Left lung (tissue), 10 donors: ENCODE results near the gene NWD2. TPM values are rescaled to one million over a fixed set of nuclear protein-coding genes. Genes with fewer than 3 reads are reported as not detected.

ENCODE experiments used
- ATAC-seq: fragments of 200-7000 bp; cut with Tn5 transposase; one replicate; pipeline ENCODE4 v1.9.1; 2020; ENCODE audit warnings: moderate library complexity
- DNase-seq, 4 donors: peaks; one replicate each; pipeline ENCODE4 v3.0.0-alpha.2; 2013 to 2020
- H3K27ac ChIP-seq, 2 donors: fragments of 200-600 bp; sonication (generic) in 1 of 2; one replicate each; pipeline versions ENCODE4 v1.5.0 to v1.8.0; 2020 to 2021
- H3K27me3 ChIP-seq, 2 donors: fragments of 200-600 bp; sonication (generic) in 1 of 2; one replicate each; pipeline versions ENCODE4 v1.5.0 to v1.8.0; 2020 to 2021
- H3K36me3 ChIP-seq, 2 donors: fragments of 200-600 bp; sonication (generic) in 1 of 2; one replicate each; pipeline versions ENCODE4 v1.5.0 to v1.8.0; 2020 to 2021
- H3K4me1 ChIP-seq, 2 donors: fragments of 200-600 bp; one replicate each; pipeline ENCODE4 v1.8.0; 2021
- H3K4me3 ChIP-seq, 2 donors: fragments of 200-600 bp; sonication (generic) in 1 of 2; one replicate each; pipeline versions ENCODE4 v1.5.0 to v1.8.0; 2020 to 2021; ENCODE audit warnings: mild to moderate bottlenecking in 1 of 2
- H3K9me3 ChIP-seq, 2 donors: fragments of 200-600 bp; sonication (generic) in 1 of 2; one replicate each; pipeline versions ENCODE4 v1.5.0 to v1.8.0; 2020 to 2021
- CTCF ChIP-seq, 2 donors: fragments of 200-600 bp; sonication (generic) in 1 of 2; IDR thresholded peaks; one replicate each; pipeline versions ENCODE4 v1.5.0 to v1.8.0; 2021; ENCODE audit warnings: antibody characterized with exemption in 2 of 2
- intact Hi-C, 2 donors: fragments of 100-400 bp; cut with DNase I; formaldehyde crosslinking; loops; one replicate each; pipeline versions ENCODE4 v1.11.2 to v1.14.2; 2022
- polyA plus RNA-seq, 6 donors: library from polyadenylated mRNA; unstranded; fragments of 120-200 nt; gene quantifications; one replicate each; pipeline ENCODE4 v1.2.1, GENCODE V29; 2013; ENCODE audit not compliant: insufficient read length in 6 of 6
- total RNA-seq, 2 donors: library from RNA; stranded (reverse); fragmentation: NEBNext Ultra II Directional; extraction: Animal tissue kit (Norgen Biotek cat#: 25700); gene quantifications; one replicate each; pipeline ENCODE4 v1.2.1, GENCODE V29; 2021
- donor health status: DM: no; HTN: yes; CAD: no.
- donor health status: DM: no; HTN: no; CAD: no.

The NWD2 gene
- total and polyA plus RNA-seq, 8 donors: 0.01 to 0.03 (median 0.03) TPM; not detected in 3

DNA sequence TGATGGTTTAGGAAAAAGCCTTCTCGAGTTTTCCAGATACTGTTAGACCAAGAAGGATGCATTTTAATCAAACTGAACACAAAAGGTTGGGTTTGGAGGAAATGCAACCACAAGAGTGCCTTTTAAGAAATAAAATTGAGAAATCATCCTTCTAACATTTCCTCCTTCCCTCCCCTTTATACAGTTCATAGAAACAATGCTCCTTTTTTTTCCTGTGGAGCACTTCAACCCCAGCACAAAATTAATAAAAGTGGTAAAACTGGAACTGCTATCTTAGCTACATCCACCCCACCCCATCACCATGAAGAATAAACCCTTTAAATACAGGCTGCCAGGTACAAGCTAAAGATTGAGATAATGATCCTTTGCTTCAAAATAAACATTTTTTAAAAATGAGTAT, 230.5 kb downstream of the NWD2 start:
- H3K27ac ChIP-seq: no peak overlapping the region
- TF ChIP-seq CTCF (IDR thresholded peaks at IDR 0.05): no peak

DNA sequence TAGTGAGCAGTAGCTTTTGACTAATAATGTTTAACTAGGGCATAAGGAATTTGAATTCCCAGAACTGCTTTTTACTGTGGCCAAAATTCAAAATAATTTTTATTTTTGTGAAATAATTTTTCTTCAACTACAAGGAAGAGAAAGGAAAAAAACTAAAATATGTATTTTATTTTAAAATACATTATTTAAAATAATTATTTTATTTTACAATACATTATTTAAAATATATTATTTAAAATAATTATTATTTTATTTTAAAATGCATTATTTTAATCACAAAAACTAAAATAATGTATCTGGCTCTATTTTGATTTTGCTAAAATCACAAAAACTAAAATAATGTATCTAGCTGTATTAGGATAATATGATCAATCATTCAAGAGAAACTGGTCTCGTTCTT, 231.2 kb downstream of the NWD2 start:
- DNase-seq (no peak), ATAC-seq (no peak)
- H3K4me3 ChIP-seq: no peak overlapping the region
- TF ChIP-seq CTCF (IDR thresholded peaks at IDR 0.05): no peak
- no peak overlapping the region for H3K27ac ChIP-seq
- no peaks in the 10 kb centered on the region for H3K9me3 ChIP-seq
- H3K27me3 ChIP-seq: peaks cover 0 to 5% of the 10 kb centered on the region in 2 donors
- no peaks in the 10 kb centered on the region for H3K4me1 ChIP-seq
- H3K36me3 ChIP-seq: no peaks in the 10 kb centered on the region
- intact Hi-C loops: no loop called here

More for the DNA sequence above, 230.5 kb downstream of the NWD2 start:
- Histone ChIP-seq H3K4me1 (no peaks in the 10 kb centered on the region), H3K9me3 (no peaks in the 10 kb centered on the region), H3K36me3 (no peaks in the 10 kb centered on the region), H3K27me3 (peaks cover 0 to 7% of the 10 kb centered on the region in 2 donors), H3K4me3 (no peak overlapping the region)
- intact Hi-C loops: no loop called here
- peak; percentile 35 for ATAC-seq
- no peak for DNase-seq

- H3K4me3 ChIP-seq: no peak overlapping the region
- H3K9me3 ChIP-seq: no peaks in the 10 kb centered on the region
- H3K4me1 ChIP-seq: no peaks in the 10 kb centered on the region
- no peaks in the 10 kb centered on the region for H3K36me3 ChIP-seq
- intact Hi-C loops: no loop called here
- ATAC-seq: no peak
- no peak for DNase-seq
- no peak overlapping the region for H3K27ac ChIP-seq
- peaks cover 0 to 5% of the 10 kb centered on the region in 2 donors for H3K27me3 ChIP-seq
- TF ChIP-seq CTCF (IDR thresholded peaks at IDR 0.05): no peak
Measured at GRCh38 chr4:37476256-37476655, 231.7 kb downstream of the NWD2 start.

DNA sequence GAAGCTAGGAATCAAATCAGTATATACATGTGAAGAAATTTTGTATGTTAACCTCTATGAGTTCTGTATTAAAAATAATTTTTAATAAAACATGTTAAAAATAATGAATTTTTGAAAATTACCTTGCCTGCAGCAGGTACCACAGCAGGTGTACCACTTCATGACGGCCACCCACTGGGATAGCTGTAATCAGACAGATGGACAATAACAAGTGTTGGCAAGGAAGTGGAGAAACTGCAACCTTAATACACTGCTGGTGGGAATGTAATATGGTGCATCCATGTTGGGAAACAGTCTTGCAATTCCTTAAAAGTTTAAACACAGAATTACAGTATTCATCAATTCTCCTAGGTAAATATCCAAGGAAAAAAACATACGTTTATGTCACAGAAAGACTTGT, 232.1 kb downstream of the NWD2 start:
- no peaks in the 10 kb centered on the region for H3K36me3 ChIP-seq
- no peak for TF ChIP-seq CTCF (IDR thresholded peaks at IDR 0.05)
- no peak overlapping the region for H3K27ac ChIP-seq
- peaks cover 0 to 5% of the 10 kb centered on the region in 2 donors for H3K27me3 ChIP-seq
- DNase-seq (no peak), ATAC-seq (no peak)
- H3K9me3 ChIP-seq: no peaks in the 10 kb centered on the region
- no peak overlapping the region for H3K4me3 ChIP-seq
- intact Hi-C loops: no loop called here
- no peaks in the 10 kb centered on the region for H3K4me1 ChIP-seq

DNA sequence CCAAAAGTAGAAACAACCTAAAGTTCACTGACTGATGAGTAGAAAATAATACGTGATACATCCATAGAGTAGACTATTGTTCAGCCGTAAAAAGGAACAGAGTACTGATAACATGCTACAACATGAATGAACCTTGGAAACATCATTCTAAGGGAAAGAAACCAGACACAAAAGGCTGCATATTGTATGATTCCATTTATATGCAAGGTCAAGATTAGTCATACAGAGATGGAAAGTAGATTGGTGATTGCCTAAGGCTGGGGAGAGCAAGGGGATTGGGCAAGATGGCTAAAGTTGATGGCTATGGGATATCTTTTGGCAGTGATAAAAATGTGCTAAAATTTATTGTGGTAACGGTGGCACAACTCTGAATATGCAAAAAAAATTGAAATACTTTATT, 232.6 kb downstream of the NWD2 start:
- Histone ChIP-seq H3K27ac (no peak overlapping the region), H3K36me3 (no peaks in the 10 kb centered on the region), H3K27me3 (peaks cover 0 to 5% of the 10 kb centered on the region in 2 donors), H3K4me1 (no peaks in the 10 kb centered on the region), H3K9me3 (no peaks in the 10 kb centered on the region), H3K4me3 (no peak overlapping the region)
- intact Hi-C loops: no loop called here
- no peak for DNase-seq
- TF ChIP-seq CTCF (IDR thresholded peaks at IDR 0.05): no peak
- no peak for ATAC-seq
